GM12873 (cell line): ENCODE data around the gene PHF24.

Source experiments
- CTCF ChIP-seq: IDR thresholded peaks from 2 replicates; pipeline ENCODE4 v1.5.1; 2012; ENCODE audit warnings: low read depth, mild to moderate bottlenecking, moderate library complexity, low read length, control low read depth; ENCODE audit not compliant: insufficient read depth; ENCODE audit errors: missing control alignments

The PHF24 gene

GRCh38 chr9:34974664-34975063 is 16.6 kb downstream of the PHF24 start:
- TF ChIP-seq CTCF, result no peak

GRCh38 chr9:34976441-34976840 is 18.4 kb downstream of the PHF24 start:
- TF ChIP-seq CTCF, result no peak

- TF ChIP-seq CTCF, result no peak
These were observed 18.9 kb downstream of the PHF24 start for GRCh38 chr9:34976992-34977391.

- no peak for TF ChIP-seq CTCF
These were observed 22.2 kb downstream of the PHF24 start for GRCh38 chr9:34980181-34980761.

GRCh38 chr9:34982361-34982760 is 24.3 kb downstream of the PHF24 start:
- TF ChIP-seq CTCF, result no peak

GRCh38 chr9:34983209-34983608 is 25.1 kb downstream of the PHF24 start:
- TF ChIP-seq CTCF, result no peak

- TF ChIP-seq CTCF, result no peak
These were observed 26.0 kb downstream of the PHF24 start for GRCh38 chr9:34984049-34984448.
